Mesendoderm (in vitro differentiated cells): ENCODE data around the gene MPIG6B.
A peak's percentile ranks its signal among the peaks of the same experiment; 100 is the strongest.

Source experiments
- DNase-seq: peaks from one replicate; pipeline ENCODE4 v3.0.0; 2013
- H2AK5ac ChIP-seq: 2 replicates; pipeline ENCODE4 v1.6.1; 2013; ENCODE audit warnings: low read length, inconsistent platforms
- H2BK120ac ChIP-seq: 2 replicates; pipeline ENCODE4 v1.6.1; 2013; ENCODE audit warnings: low read depth, mild to moderate bottlenecking, low read length, moderate library complexity, mixed read lengths
- H2BK15ac ChIP-seq: replicated peaks from 2 replicates; pipeline ENCODE4 v1.6.1; 2013; ENCODE audit warnings: low read depth, mild to moderate bottlenecking, moderate library complexity
- H2BK5ac ChIP-seq: 2 replicates; pipeline ENCODE4 v1.6.1; 2013; ENCODE audit warnings: low read length, inconsistent platforms
- H3K18ac ChIP-seq: 2 replicates; pipeline ENCODE4 v1.6.1; 2013; ENCODE audit warnings: mild to moderate bottlenecking, low read length, mixed read lengths
- H3K23ac ChIP-seq: one replicate; pipeline ENCODE4 v1.6.1; 2013; ENCODE audit warnings: low read length
- H3K27ac ChIP-seq: 2 replicates; pipeline ENCODE4 v1.5.1; 2013; ENCODE audit warnings: low read depth, mild to moderate bottlenecking, inconsistent platforms, low read length, moderate library complexity
- H3K27me3 ChIP-seq: 2 replicates; pipeline ENCODE4 v1.6.1; 2013; ENCODE audit warnings: low read length, control low read depth, mild to moderate bottlenecking, inconsistent platforms; ENCODE audit not compliant: insufficient read depth, poor library complexity
- H3K36me3 ChIP-seq: 2 replicates; pipeline ENCODE4 v1.6.1; 2013; ENCODE audit warnings: low read length, inconsistent platforms; ENCODE audit not compliant: control insufficient read depth, insufficient read depth
- H3K4ac ChIP-seq: one replicate; pipeline ENCODE4 v1.6.1; 2013; ENCODE audit warnings: low read depth, mild to moderate bottlenecking, low read length, moderate library complexity
- H3K4me1 ChIP-seq: 2 replicates; pipeline ENCODE4 v1.6.1; 2013; ENCODE audit warnings: low read depth, low read length, inconsistent platforms; ENCODE audit not compliant: control insufficient read depth
- H3K4me2 ChIP-seq: 2 replicates; pipeline ENCODE4 v1.6.1; 2013; ENCODE audit warnings: low read length
- H3K4me3 ChIP-seq: 2 replicates; pipeline ENCODE4 v1.5.1; 2013; ENCODE audit warnings: mild to moderate bottlenecking, low read length
- H3K56ac ChIP-seq: one replicate; pipeline ENCODE4 v1.6.1; 2013; ENCODE audit warnings: low read length
- H3K79me1 ChIP-seq: 2 replicates; pipeline ENCODE4 v1.6.1; 2013; ENCODE audit warnings: low read length, inconsistent platforms
- H3K79me2 ChIP-seq: 2 replicates; pipeline ENCODE4 v1.6.1; 2013; ENCODE audit warnings: mild to moderate bottlenecking, low read length; ENCODE audit not compliant: control insufficient read depth, insufficient read depth
- H3K9ac ChIP-seq: 2 replicates; pipeline ENCODE4 v1.6.1; 2013; ENCODE audit warnings: low read length, inconsistent platforms
- H4K5ac ChIP-seq: one replicate; pipeline ENCODE4 v1.6.1; 2013; ENCODE audit warnings: low read length
- H4K8ac ChIP-seq: one replicate; pipeline ENCODE4 v1.6.1; 2013; ENCODE audit warnings: low read depth, mild to moderate bottlenecking, control low read depth, low read length, moderate library complexity
- WGBS: extraction: QIAGEN DNeasy Blood & Tissue Kit; methylation state at CpG from one replicate; pipeline ENCODE4 v1.1.7; 2013; ENCODE audit warnings: low lambda C conversion rate, missing lambda C conversion rate; ENCODE audit not compliant: insufficient coverage; ENCODE audit errors: extremely low coverage; 5-methylcytosine and 5-hydroxymethylcytosine counted together

Gene MPIG6B

DNA sequence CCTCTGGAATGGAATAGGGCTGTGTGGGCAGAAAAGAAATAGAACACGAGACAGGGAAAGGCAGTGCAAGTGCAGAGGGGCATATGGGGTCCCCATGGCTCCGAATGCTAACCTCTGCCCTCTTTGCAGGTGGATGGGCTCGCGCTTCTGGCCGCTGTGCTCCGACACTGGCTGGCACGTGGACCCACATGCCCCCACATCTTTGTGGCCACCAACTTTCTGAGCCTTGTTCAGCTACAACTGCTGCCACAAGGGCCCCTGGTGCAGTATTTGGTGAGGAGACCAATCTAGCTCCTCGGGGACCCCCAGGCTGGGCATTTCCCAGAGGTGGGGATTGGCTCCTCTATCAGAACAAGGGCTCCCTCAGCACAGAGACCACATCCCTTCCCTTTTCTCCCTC is 38.2 kb downstream of the MPIG6B start:
- Histone ChIP-seq H3K18ac (no peak overlapping the region), H3K36me3 (no peaks in the 10 kb centered on the region)

GRCh38 chr6:31762356-31762755 is 39.2 kb downstream of the MPIG6B start, which contains the start of gene SAPCD1:
Gene SAPCD1, plus strand, starts transcription at chr6:31762656. Its CDS starts 399 bp downstream, at chr6:31763055.
- Histone ChIP-seq H3K79me1 (no peaks in the 10 kb centered on the region), H3K4me2 (no peak within 1 kb of the TSS), H2BK15ac (no peak within 1 kb of the TSS), H3K27me3 (no peaks in the 10 kb centered on the region), H3K27ac (peak within 1 kb of the TSS; percentile 25), H2BK120ac (no peak within 1 kb of the TSS), H3K56ac (peak within 1 kb of the TSS; percentile 46), H2BK5ac (no peak within 1 kb of the TSS), H3K36me3 (no peaks in the 10 kb centered on the region), H3K18ac (no peak within 1 kb of the TSS), H3K4me3 (no peak within 1 kb of the TSS), H2AK5ac (no peak within 1 kb of the TSS), H4K8ac (no peak within 1 kb of the TSS), H3K9ac (peak within 1 kb of the TSS; percentile 15), H3K4me1 (peaks cover 5% of the 10 kb centered on the region), H3K4ac (no peak within 1 kb of the TSS), H3K23ac (no peak within 1 kb of the TSS), H3K79me2 (no peaks in the 10 kb centered on the region), H4K5ac (no peak within 1 kb of the TSS)
- WGBS: no CpG with 5 or more reads among the region's 4 CpGs
- DNase-seq: no peak

More for the DNA sequence above, 38.2 kb downstream of the MPIG6B start:
- Histone ChIP-seq H4K8ac (no peak overlapping the region), H3K79me1 (no peaks in the 10 kb centered on the region), H2BK5ac (no peak overlapping the region), H4K5ac (no peak overlapping the region), H2BK15ac (no peak overlapping the region), H2BK120ac (no peak overlapping the region), H3K9ac (no peak overlapping the region), H3K27me3 (no peaks in the 10 kb centered on the region), H3K79me2 (no peaks in the 10 kb centered on the region), H2AK5ac (no peak overlapping the region), H3K27ac (no peak overlapping the region), H3K4me3 (no peak overlapping the region), H3K4me2 (no peak overlapping the region), H3K23ac (no peak overlapping the region), H3K4me1 (peaks cover 5% of the 10 kb centered on the region), H3K4ac (no peak overlapping the region), H3K56ac (no peak overlapping the region)
- no CpG with 5 or more reads among the region's 8 CpGs for WGBS
- no peak for DNase-seq

GRCh38 chr6:31762878-31763618 is 39.9 kb downstream of the MPIG6B start:
- no peak for DNase-seq
- H3K56ac ChIP-seq: peak overlapping the region; percentile 46
- WGBS: no CpG with 5 or more reads among the region's 8 CpGs
- no peaks in the 10 kb centered on the region for H3K79me2 ChIP-seq
- H3K23ac ChIP-seq: no peak overlapping the region
- H3K36me3 ChIP-seq: no peaks in the 10 kb centered on the region
- no peak overlapping the region for H3K4ac ChIP-seq
- H3K4me3 ChIP-seq: no peak overlapping the region
- peaks cover 5% of the 10 kb centered on the region for H3K4me1 ChIP-seq
- no peaks in the 10 kb centered on the region for H3K79me1 ChIP-seq
- H2AK5ac ChIP-seq: no peak overlapping the region
- no peak overlapping the region for H2BK5ac ChIP-seq
- H3K4me2 ChIP-seq: no peak overlapping the region
- no peak overlapping the region for H4K8ac ChIP-seq
- H3K18ac ChIP-seq: no peak overlapping the region
- H3K9ac ChIP-seq: peak overlapping the region; percentile 15
- no peaks in the 10 kb centered on the region for H3K27me3 ChIP-seq
- no peak overlapping the region for H2BK15ac ChIP-seq
- peak overlapping the region; percentile 25 for H3K27ac ChIP-seq
- H4K5ac ChIP-seq: no peak overlapping the region
- H2BK120ac ChIP-seq: no peak overlapping the region

DNA sequence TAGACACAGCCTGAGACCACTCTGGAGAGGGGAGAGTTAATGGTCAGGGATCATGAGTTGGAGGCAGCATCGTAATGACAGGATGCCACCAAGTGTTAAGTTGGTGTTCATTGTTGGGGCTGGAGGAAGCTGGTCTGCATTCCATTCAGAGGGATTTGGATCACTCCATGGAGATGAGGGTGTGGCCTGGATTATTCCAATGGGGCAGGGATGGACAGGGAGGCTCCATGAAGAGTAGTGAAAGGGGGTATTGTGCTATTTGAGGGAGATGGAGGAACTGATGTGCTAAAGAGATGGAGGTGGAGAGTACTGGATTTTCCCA is 40.4 kb downstream of the MPIG6B start:
- no peaks in the 10 kb centered on the region for H3K36me3 ChIP-seq
- H3K4ac ChIP-seq: no peak overlapping the region
- H3K9ac ChIP-seq: peak overlapping the region; percentile 15
- no peak overlapping the region for H3K18ac ChIP-seq
- no peaks in the 10 kb centered on the region for H3K27me3 ChIP-seq
- no peak overlapping the region for H2BK5ac ChIP-seq
- peak; percentile 95 for DNase-seq
- H3K79me1 ChIP-seq: no peaks in the 10 kb centered on the region
- H3K79me2 ChIP-seq: no peaks in the 10 kb centered on the region
- no peak overlapping the region for H4K8ac ChIP-seq
- H3K4me2 ChIP-seq: no peak overlapping the region
- H3K4me1 ChIP-seq: peaks cover 5% of the 10 kb centered on the region
- H3K56ac ChIP-seq: no peak overlapping the region
- H4K5ac ChIP-seq: no peak overlapping the region
- H3K27ac ChIP-seq: peak overlapping the region; percentile 25
- no peak overlapping the region for H3K4me3 ChIP-seq
- H2BK15ac ChIP-seq: no peak overlapping the region
- H3K23ac ChIP-seq: no peak overlapping the region
- H2BK120ac ChIP-seq: no peak overlapping the region
- H2AK5ac ChIP-seq: no peak overlapping the region
- WGBS: no CpG with 5 or more reads among the region's 1 CpG

DNA sequence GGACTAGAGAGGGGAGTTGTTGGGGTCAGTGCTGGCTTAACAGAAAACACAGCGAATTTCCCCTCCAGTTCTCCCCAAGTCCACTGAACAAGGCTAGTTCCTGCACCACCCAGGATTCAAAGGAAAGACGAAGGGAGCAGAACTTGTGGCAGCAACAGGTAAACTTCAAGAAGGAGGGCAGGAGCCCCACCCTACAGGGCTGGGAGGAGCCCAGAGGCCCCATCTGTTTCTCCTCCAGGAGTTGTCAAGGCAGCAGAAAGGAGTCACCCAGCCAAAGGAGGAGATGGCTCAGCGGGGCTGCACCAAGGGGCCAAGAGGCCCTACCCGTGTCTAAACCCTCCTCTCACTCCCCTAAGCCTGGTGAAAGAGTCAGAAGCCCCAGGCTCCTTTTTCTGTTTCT is 41.0 kb downstream of the MPIG6B start:
- no peak overlapping the region for H2BK120ac ChIP-seq
- no peaks in the 10 kb centered on the region for H3K36me3 ChIP-seq
- no peak overlapping the region for H3K27ac ChIP-seq
- WGBS: no CpG with 5 or more reads among the region's 4 CpGs
- H2AK5ac ChIP-seq: no peak overlapping the region
- H3K4me1 ChIP-seq: peaks cover 5% of the 10 kb centered on the region
- no peak overlapping the region for H2BK5ac ChIP-seq
- H3K23ac ChIP-seq: no peak overlapping the region
- DNase-seq: no peak
- no peak overlapping the region for H3K56ac ChIP-seq
- no peaks in the 10 kb centered on the region for H3K27me3 ChIP-seq
- H3K18ac ChIP-seq: no peak overlapping the region
- H3K4me2 ChIP-seq: no peak overlapping the region
- no peak overlapping the region for H3K4ac ChIP-seq
- H3K79me1 ChIP-seq: no peaks in the 10 kb centered on the region
- no peak overlapping the region for H3K9ac ChIP-seq
- no peak overlapping the region for H4K8ac ChIP-seq
- no peak overlapping the region for H3K4me3 ChIP-seq
- H2BK15ac ChIP-seq: no peak overlapping the region
- H4K5ac ChIP-seq: no peak overlapping the region
- H3K79me2 ChIP-seq: no peaks in the 10 kb centered on the region

- no peaks in the 10 kb centered on the region for H3K36me3 ChIP-seq
- peak overlapping the region; percentile 49 for H3K56ac ChIP-seq
- no peak overlapping the region for H3K9ac ChIP-seq
Measured at GRCh38 chr6:31765559-31765909, 42.4 kb downstream of the MPIG6B start.

More at GRCh38 chr6:31765559-31765909, 42.4 kb downstream of the MPIG6B start:
- no peak overlapping the region for H2BK15ac ChIP-seq
- no peak overlapping the region for H3K27ac ChIP-seq
- H3K4me1 ChIP-seq: peaks cover 5% of the 10 kb centered on the region
- no peak overlapping the region for H3K18ac ChIP-seq
- H3K4ac ChIP-seq: no peak overlapping the region
- H3K27me3 ChIP-seq: no peaks in the 10 kb centered on the region
- no peak for DNase-seq
- H2BK5ac ChIP-seq: no peak overlapping the region
- no peaks in the 10 kb centered on the region for H3K79me2 ChIP-seq
- H4K8ac ChIP-seq: no peak overlapping the region
- H4K5ac ChIP-seq: no peak overlapping the region
- no peak overlapping the region for H3K23ac ChIP-seq
- no CpG with 5 or more reads among the region's 9 CpGs for WGBS
- H3K4me3 ChIP-seq: no peak overlapping the region
- H2AK5ac ChIP-seq: no peak overlapping the region
- H3K4me2 ChIP-seq: no peak overlapping the region
- no peak overlapping the region for H2BK120ac ChIP-seq
- H3K79me1 ChIP-seq: no peaks in the 10 kb centered on the region
